ENCODE data around the gene COL23A1.

GRCh38 chr5:178572617-178573016 lies 17.6 kb downstream of the COL23A1 start:
- TF ChIP-seq CTCF (conservative IDR thresholded peaks at IDR 0.05; ENCODE audit: low read depth, low read length) (no peak), EZH2 (IDR thresholded peaks at IDR 0.05; ENCODE audit: borderline replicate concordance, low read depth, low read length, poor library complexity, severe bottlenecking) (no peak)
